HG03039 (cell line): ENCODE data around the gene RUNX2.

Experiments used
- ATAC-seq: cut with Tn5 transposase; IDR thresholded peaks from one replicate; pipeline ENCODE4 v1.9.1; 2021; ENCODE audit warnings: mild to moderate bottlenecking, moderate library complexity; ENCODE audit not compliant: unreplicated experiment

RUNX2 gene

DNA sequence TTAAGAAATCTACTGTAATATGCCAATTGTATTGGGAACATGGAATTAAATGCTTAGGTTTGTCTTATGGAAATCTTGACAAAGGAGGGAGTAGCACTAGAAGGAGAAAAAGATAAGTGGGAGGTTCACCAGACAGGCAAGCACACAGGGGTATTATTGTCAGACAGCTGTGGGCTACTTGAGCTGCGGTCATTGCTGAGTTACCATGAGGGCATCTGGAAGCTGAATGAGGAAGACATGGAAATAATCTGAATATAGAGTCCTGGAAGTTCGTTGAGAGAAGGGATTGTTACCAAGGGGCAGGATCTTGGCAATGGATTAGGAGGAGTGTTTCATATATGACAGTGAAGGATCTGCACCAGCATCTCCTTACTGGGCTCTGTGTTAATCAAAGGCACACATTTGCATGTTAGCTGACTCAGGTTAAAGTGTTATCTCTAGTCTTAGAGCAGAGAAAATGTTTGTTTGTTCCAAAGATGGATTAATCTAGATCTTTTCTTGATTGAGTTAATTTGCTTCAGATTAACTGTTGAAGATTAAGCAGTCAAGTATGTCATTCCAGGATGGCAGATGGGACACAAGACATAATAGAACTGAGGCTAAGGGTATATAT lies 102.6 kb downstream of the RUNX2 start:
- no peak for ATAC-seq

DNA sequence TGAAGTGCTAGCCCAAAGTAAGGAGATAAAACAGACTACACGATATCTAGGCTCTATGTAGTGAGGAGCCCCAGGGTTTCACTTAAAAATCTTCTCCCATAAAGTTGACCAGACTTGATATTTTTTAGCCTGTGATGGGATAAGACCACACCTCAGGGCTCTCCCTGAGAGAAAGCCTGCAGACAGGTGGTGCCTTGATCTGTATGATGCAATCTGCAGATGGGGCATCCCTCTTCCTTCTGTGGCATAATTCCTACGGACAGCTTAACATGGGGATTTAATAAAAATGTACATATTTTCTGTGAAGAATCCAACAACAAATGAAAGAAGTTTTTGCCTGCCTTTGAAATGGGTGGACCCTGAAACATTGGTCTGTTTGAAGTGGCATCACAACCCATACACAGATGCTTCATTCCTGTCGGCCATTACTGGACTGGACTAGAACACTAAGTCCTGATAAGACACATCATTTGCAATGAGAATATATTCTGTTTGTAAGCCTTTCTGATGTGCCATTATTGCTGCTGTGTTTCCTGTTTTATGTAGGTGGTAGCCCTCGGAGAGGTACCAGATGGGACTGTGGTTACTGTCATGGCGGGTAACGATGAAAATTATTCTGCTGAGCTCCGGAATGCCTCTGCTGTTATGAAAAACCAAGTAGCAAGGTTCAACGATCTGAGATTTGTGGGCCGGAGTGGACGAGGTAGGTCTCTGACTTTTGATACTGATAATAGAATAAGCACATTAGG lies 103.4 kb downstream of the RUNX2 start:
- ATAC-seq, result no peak

DNA sequence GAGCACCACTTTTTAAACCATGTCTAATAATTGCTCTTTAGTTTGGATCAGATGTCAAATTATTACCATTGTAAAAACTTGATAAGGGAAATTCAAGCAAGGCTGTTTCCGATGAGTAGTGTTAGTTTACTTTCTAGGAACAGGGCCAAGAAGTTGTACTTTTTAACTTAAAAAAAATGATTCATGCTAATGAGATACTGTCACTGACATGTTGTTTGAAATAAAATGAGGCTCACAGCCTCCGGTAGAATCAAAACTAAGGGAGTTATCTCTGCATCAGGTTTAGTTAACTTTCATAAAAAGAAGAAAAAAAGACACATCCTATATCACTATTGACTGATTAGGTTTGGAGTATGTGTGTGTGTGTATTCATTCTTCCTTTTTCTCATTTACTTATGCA lies 104.8 kb downstream of the RUNX2 start:
- ATAC-seq, result no peak

DNA sequence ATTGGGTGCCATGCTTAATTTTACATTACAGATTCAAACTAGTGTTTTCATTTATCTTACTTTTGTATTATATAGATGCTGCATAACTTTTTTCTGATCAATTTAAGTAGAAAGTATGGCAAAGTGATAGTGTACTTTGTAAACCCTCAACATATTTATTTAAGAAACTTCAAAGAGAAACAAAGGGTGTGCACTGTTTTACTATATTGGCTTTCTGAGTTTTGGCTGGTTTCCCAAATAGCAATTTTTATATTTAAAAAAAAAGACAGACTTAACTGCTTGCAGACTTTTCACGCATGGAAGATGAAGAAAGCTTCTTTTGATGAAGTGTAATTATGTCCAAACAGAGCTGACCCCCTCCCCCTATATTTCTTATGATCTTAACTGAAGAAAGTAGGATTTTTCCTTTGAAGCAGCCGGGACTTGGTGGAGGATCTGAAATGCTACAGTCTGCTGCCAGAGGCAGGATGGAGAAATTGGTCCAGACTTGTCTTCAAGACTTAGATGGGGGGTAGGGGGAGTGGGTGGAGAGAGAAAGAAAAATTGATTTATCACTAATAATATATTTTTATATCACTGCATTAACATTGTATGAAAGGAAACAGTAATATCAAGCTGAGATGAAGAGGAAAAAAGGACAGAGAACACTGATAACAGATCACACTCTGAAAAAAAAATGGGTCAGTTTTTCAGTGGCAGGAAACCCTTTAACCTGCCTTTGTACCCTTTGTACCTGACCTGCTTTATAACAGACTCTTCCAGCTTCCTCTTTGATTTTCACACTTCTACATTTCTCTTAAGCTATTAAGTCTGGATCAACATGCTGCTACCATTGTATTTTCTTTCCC lies 105.6 kb downstream of the RUNX2 start:
- ATAC-seq, result no peak

DNA sequence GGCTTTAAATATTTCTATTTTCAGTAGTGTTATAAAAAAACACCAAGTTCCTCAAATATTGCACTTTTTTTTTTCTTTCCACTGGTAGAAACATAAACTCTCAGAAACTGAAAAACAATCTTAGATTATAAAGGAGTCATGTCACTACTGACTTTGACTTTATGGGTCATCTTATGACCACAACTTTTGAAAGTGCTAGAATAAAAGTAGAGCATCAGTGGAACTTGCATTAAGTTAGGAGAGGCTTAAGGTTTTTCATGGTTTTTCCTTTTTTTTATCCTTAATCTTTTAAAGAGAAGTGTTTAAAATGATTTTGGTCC lies 106.2 kb downstream of the RUNX2 start:
- ATAC-seq, result no peak

DNA sequence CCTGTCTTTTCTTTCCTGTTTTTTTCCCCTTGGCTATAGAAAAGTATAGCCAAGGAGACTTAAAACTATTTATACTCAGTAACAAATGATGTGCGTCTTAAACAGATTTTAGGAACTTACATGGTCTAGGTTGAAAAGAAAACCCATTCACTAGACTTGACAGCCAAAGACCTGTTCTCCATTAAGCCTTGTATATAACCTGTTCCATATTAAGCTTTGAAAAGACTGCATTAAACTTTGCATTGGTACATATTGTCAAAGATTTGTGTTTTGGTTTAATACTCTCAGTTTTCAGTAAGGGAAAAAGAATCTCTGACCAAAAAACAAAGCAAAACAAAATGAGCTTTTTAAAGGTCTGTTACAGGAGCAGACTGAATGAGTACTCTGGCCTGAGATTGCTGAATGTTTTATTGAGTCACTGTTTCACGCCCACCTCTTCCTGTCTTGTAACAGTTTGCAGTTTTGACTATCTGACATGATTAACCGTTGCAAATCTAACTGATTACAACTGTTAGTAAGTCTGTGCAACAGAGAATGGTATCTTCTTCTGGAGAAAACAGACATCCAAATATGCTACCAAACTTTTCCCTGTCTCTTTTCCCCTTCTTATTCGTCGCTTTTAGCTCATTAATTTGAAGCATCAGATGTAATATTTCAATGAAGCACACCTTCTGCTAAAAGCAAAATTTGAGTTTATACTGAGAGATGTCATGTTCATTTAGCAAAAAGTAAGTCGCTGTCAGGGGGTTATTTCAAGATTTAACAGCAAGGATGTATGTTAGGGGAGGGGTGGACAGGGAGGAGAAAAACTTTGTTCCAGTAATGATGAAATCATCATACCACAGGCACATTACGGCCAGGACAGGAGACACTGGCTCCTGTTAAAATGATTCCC lies 108.7 kb downstream of the RUNX2 start:
- no peak for ATAC-seq

DNA sequence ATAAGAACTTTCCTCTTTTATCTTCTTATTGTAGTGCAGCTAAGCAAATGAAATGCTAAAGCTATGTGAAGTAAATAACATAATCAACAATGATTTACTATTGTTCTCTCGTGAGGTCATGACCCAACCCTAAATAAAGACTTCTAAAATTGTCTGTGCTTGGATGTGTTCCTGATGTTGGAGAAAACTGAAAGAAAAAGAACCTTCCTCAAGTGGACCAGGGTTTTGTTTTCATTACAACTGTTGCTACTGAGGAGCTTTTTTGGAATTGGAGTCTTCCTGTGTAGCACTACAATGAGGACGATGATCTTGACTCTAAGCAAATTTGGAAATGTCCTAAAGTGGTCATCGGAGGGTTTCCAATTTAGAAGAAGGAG lies 109.3 kb downstream of the RUNX2 start:
- ATAC-seq, result no peak

DNA sequence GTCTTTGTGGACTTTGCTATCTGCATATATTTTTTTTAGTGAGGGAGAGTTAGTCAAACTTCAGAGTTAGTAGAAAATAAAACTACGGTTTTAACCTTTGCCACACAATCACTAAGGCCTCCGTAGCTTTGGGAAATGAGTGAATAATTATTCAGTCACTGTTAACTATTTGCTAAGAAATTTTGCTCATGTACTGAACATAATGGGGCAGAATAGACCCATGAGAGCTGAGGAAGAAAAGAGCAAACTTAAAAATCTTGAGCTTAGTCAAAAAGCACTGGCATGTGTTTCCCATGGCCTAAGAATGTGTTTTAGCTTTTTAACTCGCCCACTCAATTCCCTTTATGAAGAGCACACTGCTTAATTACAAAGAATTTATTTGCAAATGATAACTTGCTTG lies 110.0 kb downstream of the RUNX2 start:
- no peak for ATAC-seq

DNA sequence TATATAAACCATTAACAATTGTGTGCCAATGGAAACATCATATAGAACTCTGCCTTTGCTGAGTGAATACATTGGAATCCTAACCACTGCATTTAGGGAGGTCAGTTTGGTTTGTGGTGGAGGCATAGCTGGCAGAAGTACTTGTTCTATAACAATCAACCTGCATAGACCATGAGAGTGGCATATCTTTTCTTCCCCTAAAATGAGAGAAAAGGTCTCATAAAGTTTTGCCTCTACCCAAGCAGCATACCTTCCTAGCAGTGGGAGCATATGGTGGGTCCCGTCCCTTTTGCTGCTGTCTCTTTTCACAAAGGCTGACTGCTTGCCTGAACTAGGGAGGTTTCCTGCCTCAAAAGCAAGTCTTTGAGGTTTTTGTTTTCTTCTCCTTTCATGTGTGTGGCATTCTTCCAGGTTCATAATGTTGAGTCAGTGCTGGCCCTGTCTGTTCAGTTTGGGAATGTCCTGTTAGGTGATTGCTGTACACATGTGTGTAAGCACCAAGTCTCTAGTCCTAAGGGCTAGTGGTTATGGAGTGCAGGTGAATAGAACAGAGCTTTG lies 110.8 kb downstream of the RUNX2 start:
- no peak for ATAC-seq

DNA sequence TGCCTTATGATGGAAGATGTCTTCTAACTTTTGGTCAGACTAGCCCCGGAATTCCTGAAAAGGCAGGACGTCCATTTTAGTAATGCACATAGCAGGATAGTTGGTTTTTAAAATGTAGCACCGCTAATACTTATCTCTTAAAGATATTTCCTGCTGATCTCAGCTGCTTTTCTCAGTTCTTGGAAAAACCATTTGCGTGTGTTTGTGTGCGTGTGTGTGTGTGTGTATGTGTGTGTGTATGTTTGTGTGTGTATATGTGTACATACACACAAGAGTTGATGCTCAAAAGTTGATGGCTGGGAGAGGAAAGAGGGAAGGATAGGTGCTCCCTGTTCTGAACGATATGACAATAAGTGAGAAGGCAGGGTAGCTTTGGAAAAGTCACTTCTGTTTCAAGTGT lies 111.3 kb downstream of the RUNX2 start:
- no peak for ATAC-seq

DNA sequence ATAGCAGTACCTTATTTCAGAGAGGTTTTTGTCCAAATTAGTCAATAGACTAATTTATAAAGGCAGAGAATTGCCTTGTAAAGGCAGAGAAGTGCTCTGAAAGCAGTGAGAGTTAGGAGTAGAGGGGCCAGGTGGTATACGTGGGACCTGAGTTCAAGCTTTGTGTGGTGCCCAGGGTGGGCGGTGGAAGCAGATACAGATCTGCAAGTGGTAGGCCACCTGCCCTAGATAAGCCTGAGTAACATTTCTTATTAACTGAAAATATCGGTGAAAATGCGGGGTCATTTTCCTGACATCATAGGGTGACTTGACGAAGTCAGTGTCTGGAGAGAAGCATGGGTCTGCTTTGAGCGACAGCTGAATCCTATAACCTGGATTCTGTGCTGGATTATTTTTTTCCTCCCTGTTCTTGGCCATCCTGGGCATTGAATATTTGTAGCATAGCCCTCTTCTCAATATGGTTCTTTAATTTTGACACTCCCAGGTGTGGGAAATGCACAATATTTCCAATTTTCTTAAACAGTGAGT lies 111.8 kb downstream of the RUNX2 start:
- no peak for ATAC-seq

DNA sequence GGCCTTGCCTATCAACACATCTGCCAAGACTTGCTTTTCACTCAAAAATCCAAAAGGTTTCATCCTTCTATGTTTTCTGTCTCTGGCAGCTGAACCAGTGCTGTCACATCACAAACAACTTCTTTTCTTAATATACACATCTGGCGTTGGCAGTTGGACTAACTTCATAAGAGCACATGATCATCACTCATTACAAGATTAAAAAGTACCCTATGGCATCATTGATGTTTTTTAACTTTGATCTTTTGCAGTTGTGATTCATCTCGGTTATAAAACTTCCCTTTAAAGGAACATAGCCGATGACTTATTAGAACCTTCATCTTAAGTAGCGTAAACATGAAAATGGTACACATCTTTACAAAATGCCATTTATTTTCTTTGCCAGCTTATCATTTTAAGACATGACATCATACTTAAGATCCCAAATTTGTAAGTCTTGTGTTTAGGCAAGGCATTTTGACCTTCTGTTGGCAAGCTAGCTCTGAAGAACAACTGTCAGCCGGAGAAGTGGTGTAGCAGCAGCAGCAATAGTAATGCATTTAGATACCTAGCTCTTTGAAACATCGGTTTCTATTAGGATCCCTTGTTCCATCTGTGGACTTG lies 113.8 kb downstream of the RUNX2 start:
- no peak for ATAC-seq

DNA sequence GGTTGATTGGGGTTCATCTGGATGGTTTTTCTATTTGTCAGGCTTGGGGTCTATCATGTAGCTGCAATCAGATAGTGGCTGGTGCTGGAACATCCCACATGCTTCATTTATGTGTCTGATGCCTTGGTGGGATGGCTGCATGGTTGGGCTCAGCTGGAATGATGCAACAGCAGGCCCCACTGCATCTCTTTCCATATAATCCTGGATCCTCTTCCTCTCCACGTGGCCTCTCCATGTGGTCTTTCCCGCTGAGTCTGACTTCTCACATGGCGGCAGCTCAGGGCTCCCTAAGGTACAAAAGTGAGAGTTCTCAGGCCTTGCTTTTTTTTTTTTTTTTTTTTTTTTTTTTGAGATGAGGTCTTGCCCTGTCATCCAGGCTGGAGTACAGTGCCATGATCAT lies 114.6 kb downstream of the RUNX2 start:
- ATAC-seq, result no peak

DNA sequence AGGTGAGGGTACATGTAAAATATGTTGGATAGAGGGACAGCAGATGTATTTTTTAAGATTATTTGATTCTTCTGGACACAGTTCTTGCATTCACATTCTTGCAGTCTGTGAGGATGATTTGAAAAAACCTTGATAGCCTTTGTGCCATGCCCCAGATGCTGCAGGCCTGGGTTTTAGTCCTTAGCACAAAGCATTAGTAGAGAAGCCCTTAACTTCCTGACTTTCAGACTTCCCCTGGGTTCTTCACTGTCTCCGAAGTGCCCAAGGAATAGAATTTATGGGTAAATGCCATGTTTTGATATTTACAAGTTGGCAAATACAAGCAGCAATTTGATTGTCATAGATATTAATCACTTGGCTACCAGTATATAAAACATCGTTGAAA lies 117.2 kb downstream of the RUNX2 start:
- no peak for ATAC-seq

DNA sequence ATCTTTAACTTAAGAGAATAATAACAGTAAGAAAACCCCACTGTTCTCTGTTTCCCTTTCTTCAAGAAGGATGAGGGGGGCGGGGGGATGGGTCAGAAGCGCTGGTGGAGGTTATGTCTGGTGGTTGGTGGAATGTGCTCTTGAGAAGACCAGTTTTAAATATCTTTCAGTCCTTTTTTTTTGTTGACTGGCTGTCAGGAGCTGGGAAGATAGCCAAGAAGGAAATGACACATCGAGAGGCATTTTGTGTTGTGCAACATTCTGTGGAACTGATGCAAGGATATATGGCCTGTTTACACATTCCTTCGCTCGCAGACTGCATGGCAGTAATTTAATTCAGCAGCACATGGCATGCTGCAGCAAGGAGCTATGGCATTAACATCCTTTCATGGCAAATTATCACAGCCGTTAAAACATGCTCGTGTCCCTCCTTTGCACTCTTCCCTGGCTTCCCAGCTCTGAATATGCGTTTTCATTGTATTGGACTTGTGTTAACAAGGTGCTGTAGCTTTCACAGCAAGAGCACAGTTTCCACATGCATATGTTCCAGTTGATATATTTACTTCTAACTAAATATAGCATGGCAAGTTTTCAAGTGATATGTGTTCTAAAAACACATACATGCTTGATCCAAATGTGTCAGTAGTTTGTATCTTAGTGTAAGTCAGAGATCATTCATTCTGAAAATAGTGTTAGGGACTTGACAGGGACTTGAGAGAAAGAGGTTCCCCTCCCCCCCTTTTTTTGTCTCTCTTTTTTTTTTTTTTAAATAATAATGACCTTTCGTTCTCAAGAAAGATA lies 117.8 kb downstream of the RUNX2 start:
- no peak for ATAC-seq

DNA sequence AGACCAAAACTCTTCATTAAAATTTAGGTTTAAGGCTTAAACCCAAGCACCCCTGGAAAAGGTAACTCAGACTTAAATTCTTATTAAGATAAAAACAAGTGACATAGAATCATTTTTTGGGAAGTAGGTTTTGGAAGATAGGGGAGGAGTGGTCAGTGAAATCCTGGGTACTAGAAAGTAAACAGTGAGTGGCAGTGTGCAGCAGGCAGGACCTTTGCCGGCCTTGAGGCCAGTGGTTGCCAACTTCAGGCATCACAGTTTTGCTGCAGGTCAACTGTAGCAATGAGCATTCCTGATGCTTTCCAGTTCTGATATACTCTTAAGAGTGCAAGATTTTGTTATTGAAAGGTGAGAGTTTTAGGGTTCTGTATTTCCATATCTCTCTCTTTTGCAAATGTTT lies 118.9 kb downstream of the RUNX2 start:
- ATAC-seq, result no peak

DNA sequence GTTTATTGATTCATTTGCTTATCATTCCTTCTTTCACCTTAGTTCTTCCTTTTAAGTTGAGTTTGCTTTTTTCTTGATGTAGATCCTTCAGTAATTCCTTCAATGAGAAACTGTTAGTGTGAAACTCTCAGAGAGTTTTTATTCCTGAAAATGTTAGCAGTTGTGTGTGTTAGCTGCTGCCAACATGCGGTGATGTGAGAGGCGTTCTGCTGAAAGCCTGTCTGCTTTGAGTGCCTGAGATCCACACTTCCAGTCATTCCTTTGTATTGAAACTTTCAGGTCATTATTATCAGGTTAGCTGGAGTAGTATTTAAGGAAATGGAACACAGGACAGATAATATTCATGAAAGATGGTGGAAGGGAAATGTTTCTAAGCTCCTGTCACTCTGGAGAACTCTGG lies 119.6 kb downstream of the RUNX2 start:
- ATAC-seq, result no peak

DNA sequence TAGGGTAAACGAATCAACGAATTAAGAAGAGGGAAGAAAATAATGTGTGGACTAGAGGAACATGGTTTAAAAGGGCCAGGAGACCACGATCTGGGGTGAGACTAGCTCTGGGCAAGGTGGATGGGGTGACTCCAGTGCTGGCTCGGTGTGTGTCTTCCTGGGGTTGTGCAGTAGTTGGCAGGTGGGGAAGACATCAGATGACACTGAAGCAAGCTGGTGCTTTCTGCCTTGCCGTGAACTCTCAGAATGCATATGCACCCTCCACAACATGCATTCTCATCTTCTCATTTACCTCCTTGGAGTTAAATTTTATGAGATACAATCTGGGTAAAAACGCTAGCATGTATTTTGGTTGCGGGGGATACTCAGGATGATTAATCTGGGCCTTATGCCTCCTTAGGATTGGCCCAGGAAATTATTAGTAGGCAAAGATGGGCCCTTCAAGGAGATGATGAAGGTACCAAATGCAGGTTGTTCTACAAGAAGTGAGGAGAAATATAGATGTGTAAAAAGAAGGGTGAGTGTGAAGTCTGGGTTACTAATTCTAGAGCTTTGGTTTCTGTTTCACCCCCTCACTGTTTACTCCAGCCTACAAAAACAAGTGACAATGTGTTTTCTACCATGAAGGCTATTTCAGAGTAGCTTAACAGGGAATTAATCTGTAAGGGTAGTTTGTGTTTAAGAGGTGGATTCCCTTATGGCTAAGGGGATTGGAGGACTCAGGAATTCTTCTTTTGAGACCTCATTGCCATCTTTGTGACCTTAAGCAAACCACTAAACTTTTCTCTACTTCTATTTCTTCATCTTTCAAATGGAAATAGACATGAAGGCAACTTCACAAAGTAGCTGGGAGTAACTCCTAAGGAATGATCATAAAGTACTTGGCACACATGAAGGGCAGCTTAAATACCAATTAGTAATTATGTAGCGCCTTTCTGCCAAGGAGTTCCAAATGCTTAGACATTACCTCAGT lies 120.6 kb downstream of the RUNX2 start:
- ATAC-seq, result no peak
